IPS DF 6.9 (cell line): ENCODE measurements around the gene CAPN8.

Experiments used
- DNase-seq: peaks from one replicate; pipeline ENCODE4 v3.0.0-alpha.2; 2013; ENCODE audit warnings: low read depth, low spot score
- H3K27ac ChIP-seq: one replicate; pipeline ENCODE4 v1.5.1; 2013; ENCODE audit warnings: low read length, control low read depth
- H3K27me3 ChIP-seq: 2 replicates; pipeline ENCODE4 v1.6.1; 2013; ENCODE audit warnings: mild to moderate bottlenecking, low read length; ENCODE audit not compliant: control insufficient read depth, insufficient read depth
- H3K36me3 ChIP-seq: 2 replicates; pipeline ENCODE4 v1.6.1; 2013; ENCODE audit warnings: low read length; ENCODE audit not compliant: control insufficient read depth, insufficient read depth
- H3K4me1 ChIP-seq: 2 replicates; pipeline ENCODE4 v1.6.1; 2013; ENCODE audit warnings: low read length; ENCODE audit not compliant: control insufficient read depth, insufficient read depth
- H3K4me3 ChIP-seq: 2 replicates; pipeline ENCODE4 v1.5.1; 2013; ENCODE audit warnings: mild to moderate bottlenecking, low read length
- H3K9me3 ChIP-seq: 2 replicates; pipeline ENCODE4 v1.6.1; 2013; ENCODE audit warnings: low read length, inconsistent platforms; ENCODE audit not compliant: control insufficient read depth, insufficient read depth
- WGBS: extraction: QIAGEN DNeasy Blood & Tissue Kit; methylation state at CpG from one replicate; pipeline ENCODE4 v1.1.7; 2013; ENCODE audit warnings: mixed read lengths, missing lambda C conversion rate; ENCODE audit not compliant: insufficient read length, insufficient coverage; 5-methylcytosine and 5-hydroxymethylcytosine counted together

Gene CAPN8

GRCh38 chr1:223653431-223653830, 12.1 kb downstream of the CAPN8 start:
- DNase-seq = no peak
- Histone ChIP-seq H3K27me3 (no peaks in the 10 kb centered on the region), H3K27ac (no peak overlapping the region)

GRCh38 chr1:223653015-223653414, 12.5 kb downstream of the CAPN8 start:
- Histone ChIP-seq H3K36me3 (no peaks in the 10 kb centered on the region), H3K9me3 (no peaks in the 10 kb centered on the region), H3K4me1 (peaks cover 6% of the 10 kb centered on the region), H3K4me3 (no peak overlapping the region), H3K27me3 (no peaks in the 10 kb centered on the region), H3K27ac (no peak overlapping the region)
- DNase-seq = no peak
- WGBS = no CpG with 5 or more reads among the region's 14 CpGs

More at GRCh38 chr1:223653431-223653830, 12.1 kb downstream of the CAPN8 start:
- no CpG with 5 or more reads among the region's 4 CpGs for WGBS
- Histone ChIP-seq H3K9me3 (no peaks in the 10 kb centered on the region), H3K36me3 (no peaks in the 10 kb centered on the region), H3K4me3 (no peak overlapping the region), H3K4me1 (peaks cover 2% of the 10 kb centered on the region; the same call in 1 of the 2 replicates)

GRCh38 chr1:223652436-223652941, 13.0 kb downstream of the CAPN8 start:
- Histone ChIP-seq H3K27ac (no peak overlapping the region), H3K4me3 (no peak overlapping the region), H3K9me3 (no peaks in the 10 kb centered on the region), H3K36me3 (no peaks in the 10 kb centered on the region), H3K27me3 (no peaks in the 10 kb centered on the region), H3K4me1 (peaks cover 8% of the 10 kb centered on the region)
- no CpG with 5 or more reads among the region's 12 CpGs for WGBS
- no peak for DNase-seq

- no peak for DNase-seq
- no peaks in the 10 kb centered on the region for H3K36me3 ChIP-seq
- no peaks in the 10 kb centered on the region for H3K27me3 ChIP-seq
- no peak overlapping the region for H3K27ac ChIP-seq
- peaks cover 8% of the 10 kb centered on the region for H3K4me1 ChIP-seq
- H3K4me3 ChIP-seq = no peak overlapping the region
- no CpG with 5 or more reads among the region's 8 CpGs for WGBS
- H3K9me3 ChIP-seq = no peaks in the 10 kb centered on the region
Observed at GRCh38 chr1:223651291-223651991, 14.1 kb downstream of the CAPN8 start.

- no CpG with 5 or more reads among the region's 2 CpGs for WGBS
Observed at GRCh38 chr1:223650465-223650864, 15.0 kb downstream of the CAPN8 start.

GRCh38 chr1:223649222-223649621, 16.3 kb downstream of the CAPN8 start:
- Histone ChIP-seq H3K4me3 (no peak overlapping the region), H3K36me3 (no peaks in the 10 kb centered on the region), H3K27me3 (no peaks in the 10 kb centered on the region), H3K27ac (no peak overlapping the region), H3K9me3 (no peaks in the 10 kb centered on the region), H3K4me1 (peaks cover 8% of the 10 kb centered on the region)
- no peak for DNase-seq
- no CpG with 5 or more reads among the region's 1 CpG for WGBS

More at GRCh38 chr1:223650465-223650864, 15.0 kb downstream of the CAPN8 start:
- H3K4me1 ChIP-seq = peaks cover 8% of the 10 kb centered on the region
- H3K4me3 ChIP-seq = no peak overlapping the region
- DNase-seq = no peak
- H3K27me3 ChIP-seq = no peaks in the 10 kb centered on the region
- no peaks in the 10 kb centered on the region for H3K36me3 ChIP-seq
- H3K9me3 ChIP-seq = no peaks in the 10 kb centered on the region
- H3K27ac ChIP-seq = no peak overlapping the region

- Histone ChIP-seq H3K27me3 (no peaks in the 10 kb centered on the region), H3K4me3 (no peak overlapping the region), H3K9me3 (no peaks in the 10 kb centered on the region), H3K4me1 (peaks cover 6% of the 10 kb centered on the region), H3K36me3 (no peaks in the 10 kb centered on the region), H3K27ac (no peak overlapping the region)
- no CpG with 5 or more reads among the region's 1 CpG for WGBS
- DNase-seq = no peak
Observed at GRCh38 chr1:223647249-223647648, 18.3 kb downstream of the CAPN8 start.

GRCh38 chr1:223645903-223646302, 19.6 kb downstream of the CAPN8 start:
- Histone ChIP-seq H3K4me3 (no peak overlapping the region), H3K27me3 (no peaks in the 10 kb centered on the region), H3K4me1 (peaks cover 6% of the 10 kb centered on the region), H3K36me3 (no peaks in the 10 kb centered on the region), H3K9me3 (no peaks in the 10 kb centered on the region), H3K27ac (no peak overlapping the region)
- no peak for DNase-seq
- WGBS = no CpG with 5 or more reads among the region's 3 CpGs

- H3K27ac ChIP-seq = no peak overlapping the region
- no peaks in the 10 kb centered on the region for H3K36me3 ChIP-seq
- no CpG with 5 or more reads among the region's 7 CpGs for WGBS
- no peak for DNase-seq
- no peak overlapping the region for H3K4me3 ChIP-seq
- no peaks in the 10 kb centered on the region for H3K9me3 ChIP-seq
- H3K27me3 ChIP-seq = no peaks in the 10 kb centered on the region
- H3K4me1 ChIP-seq = no peaks in the 10 kb centered on the region; the same call in 1 of the 2 replicates
Observed at GRCh38 chr1:223642237-223642636, 23.3 kb downstream of the CAPN8 start.

- DNase-seq = no peak
- WGBS = no CpG with 5 or more reads among the region's 7 CpGs
- H3K27me3 ChIP-seq = no peaks in the 10 kb centered on the region
Observed at GRCh38 chr1:223641523-223642039, 23.9 kb downstream of the CAPN8 start.

More at GRCh38 chr1:223641523-223642039, 23.9 kb downstream of the CAPN8 start:
- no peaks in the 10 kb centered on the region for H3K9me3 ChIP-seq
- no peak overlapping the region for H3K27ac ChIP-seq
- no peaks in the 10 kb centered on the region for H3K36me3 ChIP-seq
- H3K4me3 ChIP-seq = no peak overlapping the region
- H3K4me1 ChIP-seq = no peaks in the 10 kb centered on the region; the same call in 1 of the 2 replicates
